Keratinocyte (primary cell): ENCODE results near the gene ALKBH5. TPM values are rescaled to one million over a fixed set of nuclear protein-coding genes. Genes with fewer than 3 reads are reported as not detected.

Source experiments
- DNase-seq: peaks from one replicate; pipeline ENCODE4 v3.0.0-alpha.2; 2011; ENCODE audit warnings: low read depth, missing footprints, low spot score
- FAIRE-seq: peaks from 2 replicates; lab custom pipeline; 2011; peaks lifted over from hg19 to GRCh38; lab: Jason Lieb, UNC
- H2AFZ ChIP-seq: 2 replicates; pipeline ENCODE4 v1.6.0; 2012; ENCODE audit warnings: low read length, control low read depth, inconsistent platforms; ENCODE audit not compliant: control insufficient read depth
- H3K27ac ChIP-seq: 2 replicates; pipeline ENCODE4 v1.5.1; 2011; ENCODE audit warnings: low read length; ENCODE audit not compliant: control insufficient read depth, insufficient read depth
- H3K27me3 ChIP-seq: 3 replicates; pipeline ENCODE4 v1.6.0; 2011; ENCODE audit warnings: low read length; ENCODE audit not compliant: control insufficient read depth, insufficient read depth; ENCODE audit errors: extremely low read depth
- H3K36me3 ChIP-seq, 2 experiments: 2 replicates in 1 of 2; 3 replicates in 1 of 2; pipeline ENCODE4 v1.5.1; 2011; ENCODE audit warnings: low read length in 2 of 2, mild to moderate bottlenecking in 1 of 2; ENCODE audit not compliant: control insufficient read depth in 2 of 2, insufficient read depth in 2 of 2; ENCODE audit errors: extremely low read depth in 1 of 2
- H3K4me1 ChIP-seq: 3 replicates; pipeline ENCODE4 v1.5.1; 2011; ENCODE audit warnings: low read length; ENCODE audit not compliant: control insufficient read depth, insufficient read depth; ENCODE audit errors: extremely low read depth
- H3K4me2 ChIP-seq: 3 replicates; pipeline ENCODE4 v1.6.0; 2011; ENCODE audit warnings: low read depth, low read length; ENCODE audit not compliant: control insufficient read depth, insufficient read depth; ENCODE audit errors: extremely low read depth
- H3K4me3 ChIP-seq, 3 experiments: fragments of 200-600 bp in 1 of 3; sonication (generic) in 1 of 3; 2 replicates in 2 of 3; 3 replicates in 1 of 3; pipeline ENCODE4 v1.5.1; 2011 to 2016; ENCODE audit warnings: low read length in 3 of 3, mild to moderate bottlenecking in 3 of 3, control low read depth in 2 of 3, inconsistent platforms in 1 of 3, low read depth in 1 of 3, mixed read lengths in 1 of 3, mixed run types in 1 of 3, moderate library complexity in 1 of 3; ENCODE audit not compliant: control insufficient read depth in 2 of 3, insufficient read depth in 2 of 3; ENCODE audit errors: extremely low read depth in 1 of 3
- H3K79me2 ChIP-seq: 2 replicates; pipeline ENCODE4 v1.6.0; 2012; ENCODE audit warnings: low read length; ENCODE audit not compliant: control insufficient read depth, insufficient read depth
- H3K9ac ChIP-seq: 3 replicates; pipeline ENCODE4 v1.6.0; 2011; ENCODE audit warnings: low read length; ENCODE audit not compliant: control insufficient read depth, insufficient read depth; ENCODE audit errors: extremely low read depth
- H3K9me1 ChIP-seq: 3 replicates; pipeline ENCODE4 v1.6.0; 2011; ENCODE audit warnings: low read length; ENCODE audit not compliant: control insufficient read depth, insufficient read depth; ENCODE audit errors: extremely low read depth
- H3K9me3 ChIP-seq: 2 replicates; pipeline ENCODE4 v1.5.1; 2012; ENCODE audit warnings: low read depth, low read length; ENCODE audit not compliant: control insufficient read depth
- H4K20me1 ChIP-seq: 3 replicates; pipeline ENCODE4 v1.6.0; 2011; ENCODE audit warnings: low read length; ENCODE audit not compliant: control insufficient read depth, insufficient read depth; ENCODE audit errors: extremely low read depth
- EZH2 ChIP-seq: IDR thresholded peaks from one replicate; pipeline ENCODE4 v1.6.1; 2012; ENCODE audit warnings: inconsistent platforms, mild to moderate bottlenecking, low read length, moderate library complexity
- dilution Hi-C: fragments of 300-500 bp; cut with MboI; formaldehyde crosslinking; loops from one replicate; pipeline ENCODE4 v1.7.0; 2020; ENCODE audit warnings: low sequenced_read_pairs; ENCODE audit not compliant: extremely low pct_ligation_motif_present
- polyA plus RNA-seq, 5 experiments: library from polyadenylated mRNA; depleted of rRNA in 3 of 5; stranded (reverse) in 3 of 5; stranded (forward) in 1 of 5; unstranded in 1 of 5; fragments of >200 nt; gene quantifications; 1 replicate in 1 of 5; 2 replicates in 3 of 5; 3 replicates in 1 of 5; pipeline versions ENCODE4 v1.2.1 to v1.2.3, GENCODE V29; 2011 to 2012; ENCODE audit warnings: missing spikeins in 2 of 5, low read depth in 1 of 5, low replicate concordance in 1 of 5
- TF ChIP-seq, protein P1 (sequence below), 3 experiments: IDR thresholded peaks in 1 of 3; conservative IDR thresholded peaks in 1 of 3; optimal IDR thresholded peaks in 1 of 3; 2 replicates in 2 of 3; 3 replicates in 1 of 3; pipeline versions ENCODE3 to v1.5.1; 2011; ENCODE audit warnings: low read length in 3 of 3, mild to moderate bottlenecking in 3 of 3, moderate library complexity in 2 of 3, control low read depth in 1 of 3, inconsistent platforms in 1 of 3; ENCODE audit not compliant: insufficient read depth in 2 of 3; ENCODE audit errors: extremely low read depth in 1 of 3

The ALKBH5 gene
- polyA plus RNA-seq, 1 donor (not counting 4 experiments of a cell fraction or from before 2014, with no cell fraction given) = 50.2 TPM

DNA sequence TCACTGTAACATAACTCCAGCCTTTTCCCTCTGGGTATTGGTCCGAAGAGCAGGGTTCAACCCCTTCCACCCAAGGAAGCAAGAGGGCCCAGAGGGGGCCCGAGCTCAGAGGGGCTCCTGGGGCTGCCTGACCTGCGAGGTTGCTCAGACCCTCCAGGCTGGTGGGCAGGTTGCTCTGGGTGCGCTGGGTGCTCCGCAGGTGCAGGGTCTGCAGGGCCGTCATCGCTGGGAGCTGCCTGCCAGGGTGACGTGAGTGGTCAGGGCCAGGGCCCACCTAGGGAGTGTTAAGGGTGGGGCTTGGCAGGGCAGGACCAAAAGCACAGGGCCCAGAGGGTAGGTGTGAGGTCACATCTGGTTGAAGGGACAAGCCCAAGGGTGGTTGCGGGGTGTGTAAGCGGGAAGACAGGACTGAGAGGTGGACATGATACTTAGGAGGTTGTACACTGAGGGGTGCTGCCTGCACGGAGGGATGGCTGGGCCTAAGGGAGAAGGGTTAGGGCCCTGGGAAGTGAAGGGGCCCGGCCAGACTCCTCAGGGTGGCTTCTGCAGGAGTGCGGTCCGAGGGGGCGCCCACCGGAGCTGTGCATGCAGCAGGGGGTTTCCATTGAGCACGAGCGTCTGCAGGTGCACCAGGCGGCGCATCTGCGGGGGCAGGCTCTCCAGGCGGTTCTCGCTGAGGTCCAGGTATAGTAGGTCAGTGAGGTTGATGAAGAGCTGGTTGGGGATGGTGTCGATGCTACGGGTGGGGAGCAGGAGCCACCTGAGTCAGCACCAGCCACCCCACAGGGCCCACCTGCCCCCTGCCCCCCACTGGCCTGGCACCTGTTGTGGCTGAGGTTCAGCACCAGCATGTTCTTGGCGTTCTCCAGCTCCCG, 70.6 kb downstream of the ALKBH5 start:
- H3K27me3 ChIP-seq = no peaks in the 10 kb centered on the region
- TF ChIP-seq, protein P1, sequence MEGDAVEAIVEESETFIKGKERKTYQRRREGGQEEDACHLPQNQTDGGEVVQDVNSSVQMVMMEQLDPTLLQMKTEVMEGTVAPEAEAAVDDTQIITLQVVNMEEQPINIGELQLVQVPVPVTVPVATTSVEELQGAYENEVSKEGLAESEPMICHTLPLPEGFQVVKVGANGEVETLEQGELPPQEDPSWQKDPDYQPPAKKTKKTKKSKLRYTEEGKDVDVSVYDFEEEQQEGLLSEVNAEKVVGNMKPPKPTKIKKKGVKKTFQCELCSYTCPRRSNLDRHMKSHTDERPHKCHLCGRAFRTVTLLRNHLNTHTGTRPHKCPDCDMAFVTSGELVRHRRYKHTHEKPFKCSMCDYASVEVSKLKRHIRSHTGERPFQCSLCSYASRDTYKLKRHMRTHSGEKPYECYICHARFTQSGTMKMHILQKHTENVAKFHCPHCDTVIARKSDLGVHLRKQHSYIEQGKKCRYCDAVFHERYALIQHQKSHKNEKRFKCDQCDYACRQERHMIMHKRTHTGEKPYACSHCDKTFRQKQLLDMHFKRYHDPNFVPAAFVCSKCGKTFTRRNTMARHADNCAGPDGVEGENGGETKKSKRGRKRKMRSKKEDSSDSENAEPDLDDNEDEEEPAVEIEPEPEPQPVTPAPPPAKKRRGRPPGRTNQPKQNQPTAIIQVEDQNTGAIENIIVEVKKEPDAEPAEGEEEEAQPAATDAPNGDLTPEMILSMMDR (optimal IDR thresholded peaks at IDR 0.05 in 1 of 3, IDR thresholded peaks at IDR 0.05 in 1 of 3, conservative IDR thresholded peaks at IDR 0.05 in 1 of 3; ENCODE audit: extremely low read depth in 1 of 3, insufficient read depth in 2 of 3, low read length in 3 of 3) = no peak
- no peak for TF ChIP-seq EZH2
- no peak overlapping the region for H3K27ac ChIP-seq
- no peak overlapping the region for H2AFZ ChIP-seq
- H3K4me3 ChIP-seq = no peak overlapping the region
- dilution Hi-C loops = no loop called here
- peaks cover 16% of the 10 kb centered on the region for H3K4me1 ChIP-seq
- H3K9me1 ChIP-seq = peaks cover 4% of the 10 kb centered on the region
- H3K79me2 ChIP-seq = peaks cover 52% of the 10 kb centered on the region
- H3K9me3 ChIP-seq = no peaks in the 10 kb centered on the region
- H3K9ac ChIP-seq = no peak overlapping the region
- H3K4me2 ChIP-seq = no peak overlapping the region
- no peak for DNase-seq
- H4K20me1 ChIP-seq = peaks cover 12% of the 10 kb centered on the region
- FAIRE-seq = no peak
- H3K36me3 ChIP-seq = peaks cover 59 to 63% of the 10 kb centered on the region in 2 experiments

DNA sequence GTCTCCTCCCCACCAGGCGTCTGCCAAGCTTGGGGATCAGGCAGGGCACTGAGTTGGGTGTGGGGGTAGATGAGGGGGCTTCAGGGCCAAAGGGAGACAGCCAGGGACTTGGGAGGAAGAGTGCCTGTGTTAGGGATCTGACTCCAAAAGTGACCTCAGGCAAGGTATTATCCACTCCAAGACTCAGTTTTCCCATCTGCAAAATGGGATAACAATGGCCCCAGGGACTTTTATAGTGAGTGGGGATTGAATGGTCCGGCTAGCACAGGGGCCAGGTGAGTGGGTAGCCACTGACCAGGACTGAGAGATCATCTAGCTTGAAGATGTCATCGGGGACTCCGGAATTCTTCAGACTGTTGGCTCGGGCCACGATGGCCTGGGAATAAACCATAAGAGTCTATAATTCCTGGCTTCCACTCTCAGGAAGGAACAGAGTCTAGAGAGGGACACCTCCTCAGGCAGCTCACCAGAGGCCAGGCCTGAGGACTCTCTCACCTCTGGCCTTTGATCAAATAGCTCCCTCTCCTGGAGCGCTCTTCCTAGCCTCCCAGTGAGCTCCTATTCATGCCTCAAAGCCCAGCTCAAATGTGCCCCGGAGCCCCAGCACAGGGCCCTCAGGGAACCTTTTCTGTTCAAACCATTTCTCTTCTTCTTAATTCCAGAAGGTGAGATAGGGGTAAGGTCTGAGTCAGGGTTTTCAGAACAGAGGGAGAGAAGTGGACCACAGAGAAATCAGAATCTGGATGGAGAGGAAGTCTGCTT, 71.4 kb downstream of the ALKBH5 start:
- no peak for FAIRE-seq

More for the DNA sequence above, 71.4 kb downstream of the ALKBH5 start:
- peaks cover 4% of the 10 kb centered on the region for H3K9me1 ChIP-seq
- no peak overlapping the region for H3K4me3 ChIP-seq
- H4K20me1 ChIP-seq = peaks cover 12% of the 10 kb centered on the region
- TF ChIP-seq, protein P1 (optimal IDR thresholded peaks at IDR 0.05 in 1 of 3, IDR thresholded peaks at IDR 0.05 in 1 of 3, conservative IDR thresholded peaks at IDR 0.05 in 1 of 3; ENCODE audit: extremely low read depth in 1 of 3, insufficient read depth in 2 of 3, low read length in 3 of 3) = no peak
- no peak for TF ChIP-seq EZH2
- H3K4me1 ChIP-seq = peaks cover 23% of the 10 kb centered on the region
- no peak overlapping the region for H3K9ac ChIP-seq
- no peaks in the 10 kb centered on the region for H3K27me3 ChIP-seq
- no peak overlapping the region for H3K27ac ChIP-seq
- H3K4me2 ChIP-seq = no peak overlapping the region
- no peak overlapping the region for H2AFZ ChIP-seq
- dilution Hi-C loops = no loop called here
- no peaks in the 10 kb centered on the region for H3K9me3 ChIP-seq
- H3K36me3 ChIP-seq = peaks cover 57 to 59% of the 10 kb centered on the region in 2 experiments
- DNase-seq = no peak
- peaks cover 52% of the 10 kb centered on the region for H3K79me2 ChIP-seq
